Upper lobe of right lung (tissue), 1 donor: ENCODE measurements around the gene AP3S1. TPM values are rescaled to one million over a fixed set of nuclear protein-coding genes. Genes with fewer than 3 reads are reported as not detected.
"Not testable (repeated sequence)": the region's sequence is repeated elsewhere in the genome, so short reads cannot be mapped to it uniquely, and the experiment has no call there.

Experiments
- ATAC-seq: fragments of 200-7000 bp; cut with Tn5 transposase; one replicate; pipeline ENCODE4 v1.9.1; 2020; ENCODE audit warnings: mild to moderate bottlenecking, moderate library complexity
- DNase-seq: peaks from one replicate; pipeline ENCODE4 v3.0.0-alpha.2; 2020
- H3K27ac ChIP-seq: fragments of 200-600 bp; one replicate; pipeline ENCODE4 v1.8.0; 2022
- H3K27me3 ChIP-seq: fragments of 200-600 bp; one replicate; pipeline ENCODE4 v1.8.0; 2022; ENCODE audit warnings: mild to moderate bottlenecking
- H3K36me3 ChIP-seq: fragments of 200-600 bp; one replicate; pipeline ENCODE4 v1.8.0; 2022
- H3K4me1 ChIP-seq: fragments of 200-600 bp; one replicate; pipeline ENCODE4 v1.8.0; 2022
- H3K4me3 ChIP-seq: fragments of 200-600 bp; one replicate; pipeline ENCODE4 v1.8.0; 2022; ENCODE audit warnings: mild to moderate bottlenecking
- H3K9me3 ChIP-seq: fragments of 200-600 bp; one replicate; pipeline ENCODE4 v1.8.0; 2022
- CTCF ChIP-seq: fragments of 200-600 bp; IDR thresholded peaks from one replicate; pipeline ENCODE4 v1.8.0; 2022; ENCODE audit warnings: antibody characterized with exemption
- intact Hi-C: fragments of 100-400 bp; cut with DNase I; formaldehyde crosslinking; loops from one replicate; pipeline ENCODE4 v1.11.0; 2022
- total RNA-seq: library from RNA; stranded (reverse); fragmentation: NEBNext Ultra II Directional; extraction: Animal tissue kit (Norgen Biotek cat#: 25700); gene quantifications from one replicate; pipeline ENCODE4 v1.2.1, GENCODE V29; 2021
- donor health status: DM: no; HTN: yes; CAD: no; lungs with severe emphysema.

Gene AP3S1
- total RNA-seq, 1 donor from 2014 or later: 70.4 TPM

- ATAC-seq (peak; percentile 39), DNase-seq (peak; percentile 60)
- Histone ChIP-seq H3K27me3 (peaks cover 40% of the 10 kb centered on the region), H3K36me3 (no peaks in the 10 kb centered on the region), H3K9me3 (no peaks in the 10 kb centered on the region), H3K4me1 (peaks cover 3% of the 10 kb centered on the region), H3K27ac (no peak overlapping the region), H3K4me3 (peak overlapping the region; percentile 54)
- intact Hi-C loops: no loop called here
- TF ChIP-seq CTCF: no peak
Observed at GRCh38 chr5:115815693-115816225, 26.0 kb upstream of the AP3S1 start.

- peak within 1 kb of the TSS; percentile 78 for H3K27ac ChIP-seq
- ATAC-seq: peak; percentile 69
Observed at GRCh38 chr5:115816226-115817081, 25.3 kb upstream of the AP3S1 start, which contains the start of gene CDO1. TSS of gene CDO1 (minus strand) at chr5:115816659. CDS start at chr5:115816397, 262 bp downstream.

GRCh38 chr5:115817386-115817785, 24.3 kb upstream of the AP3S1 start:
- H3K27ac ChIP-seq: no peak overlapping the region
- H3K4me1 ChIP-seq: peaks cover 3% of the 10 kb centered on the region
- peaks cover 36% of the 10 kb centered on the region for H3K27me3 ChIP-seq
- ATAC-seq (no peak), DNase-seq (no peak)
- H3K9me3 ChIP-seq: no peaks in the 10 kb centered on the region
- intact Hi-C loops: no loop called here
- peak overlapping the region; percentile 54 for H3K4me3 ChIP-seq
- TF ChIP-seq CTCF: no peak
- no peaks in the 10 kb centered on the region for H3K36me3 ChIP-seq

More at GRCh38 chr5:115816226-115817081, 25.3 kb upstream of the AP3S1 start, which contains the start of gene CDO1:
- peaks cover 3% of the 10 kb centered on the region for H3K4me1 ChIP-seq
- peaks cover 38% of the 10 kb centered on the region for H3K27me3 ChIP-seq
- H3K4me3 ChIP-seq: peak within 1 kb of the TSS; percentile 54
- TF ChIP-seq CTCF: no peak
- DNase-seq: peak; percentile 65
- H3K9me3 ChIP-seq: no peaks in the 10 kb centered on the region
- intact Hi-C loops: no loop called here
- H3K36me3 ChIP-seq: no peaks in the 10 kb centered on the region

- H3K4me1 ChIP-seq: peaks cover 3% of the 10 kb centered on the region
- no peak overlapping the region for H3K4me3 ChIP-seq
- intact Hi-C loops: no loop called here
- no peak for ATAC-seq
- no peak overlapping the region for H3K27ac ChIP-seq
- TF ChIP-seq CTCF: no peak
- H3K36me3 ChIP-seq: no peaks in the 10 kb centered on the region
- peaks cover 36% of the 10 kb centered on the region for H3K27me3 ChIP-seq
- peaks cover 5% of the 10 kb centered on the region for H3K9me3 ChIP-seq
- no peak for DNase-seq
Observed at GRCh38 chr5:115818821-115819220, 22.9 kb upstream of the AP3S1 start.

- DNase-seq (no peak), ATAC-seq (no peak)
- H3K27ac ChIP-seq: no peak overlapping the region
- no peak for TF ChIP-seq CTCF
- no peak overlapping the region for H3K4me3 ChIP-seq
- peaks cover 7% of the 10 kb centered on the region for H3K9me3 ChIP-seq
- H3K4me1 ChIP-seq: peaks cover 3% of the 10 kb centered on the region
- no peaks in the 10 kb centered on the region for H3K36me3 ChIP-seq
- peaks cover 16% of the 10 kb centered on the region for H3K27me3 ChIP-seq
- intact Hi-C loops: no loop called here
Observed at GRCh38 chr5:115820846-115821245, 20.9 kb upstream of the AP3S1 start.

GRCh38 chr5:115824983-115825382, 16.8 kb upstream of the AP3S1 start:
- H3K4me1 ChIP-seq, ATAC-seq, H3K27me3 ChIP-seq, DNase-seq, H3K4me3 ChIP-seq, H3K27ac ChIP-seq, intact Hi-C loops, H3K9me3 ChIP-seq: not testable (repeated sequence)
- H3K36me3 ChIP-seq: peaks cover 24% of the 10 kb centered on the region
